ENCODE data around the gene TM9SF1. TPM values are rescaled to one million over a fixed set of nuclear protein-coding genes. Genes with fewer than 3 reads are reported as not detected.

TM9SF1 gene
- total and polyA plus RNA-seq, 9 of the 15 experiments (the other 6 are each of a cell fraction or from before 2014, with no cell fraction given): 5.3 to 20.3 (median 11.8) TPM

DNA sequence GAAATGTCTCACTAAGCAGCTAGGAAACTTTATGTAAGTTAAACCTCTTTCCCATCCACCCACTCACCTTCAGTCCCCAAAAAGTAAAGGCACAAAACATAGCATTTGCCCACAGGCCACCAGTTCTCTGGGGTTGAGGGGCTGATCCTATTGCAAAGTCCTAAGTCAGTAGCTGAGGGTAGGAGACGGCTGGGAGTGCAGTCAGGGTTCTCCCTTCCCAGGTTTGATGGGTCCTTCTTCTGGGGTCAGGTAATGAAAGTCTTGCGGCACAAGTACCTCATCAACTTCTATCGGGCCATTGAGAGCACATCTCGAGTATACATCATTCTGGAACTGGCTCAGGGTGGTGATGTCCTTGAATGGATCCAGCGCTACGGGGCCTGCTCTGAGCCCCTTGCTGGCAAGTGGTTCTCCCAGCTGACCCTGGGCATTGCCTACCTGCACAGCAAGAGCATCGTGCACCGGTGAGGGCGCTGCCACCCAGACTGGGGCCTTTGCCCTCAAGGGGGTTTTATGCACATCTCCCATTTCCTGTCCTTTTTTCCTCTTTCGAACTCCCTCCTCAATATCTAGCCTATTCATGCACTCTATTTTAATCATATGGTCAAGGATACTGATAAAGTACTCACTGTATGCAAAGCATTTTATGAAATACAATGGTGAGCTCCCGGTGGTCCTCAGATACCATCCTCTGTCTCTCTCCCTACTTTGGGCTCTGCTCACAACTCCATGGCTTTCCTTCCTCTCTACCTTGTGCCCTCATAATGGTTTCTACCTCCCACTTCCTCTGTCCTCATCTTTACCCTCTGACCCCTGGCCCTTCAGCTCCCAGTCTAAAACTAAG, 11.2 kb upstream of the TM9SF1 start:
- Histone ChIP-seq H3K4me1 (replicated peaks in 1 of 2; ENCODE audit: control insufficient read depth in 2 of 2, insufficient read depth in 2 of 2, low read length in 2 of 2) (peaks cover 8 to 13% of the 10 kb centered on the region in 2 experiments; a peak in 4 of 5 replicates), H4K20me1 (replicated peaks; ENCODE audit: control insufficient read depth, insufficient read depth, low read length) (no peaks in the 10 kb centered on the region; the same call in 1 of the 2 replicates), H3K9ac (ENCODE audit: insufficient read depth in 1 of 2, low read depth in 2 of 2, low read length in 2 of 2) (no peak overlapping the region), H3K27me3 (ENCODE audit: control insufficient read depth in 2 of 2, insufficient read depth in 2 of 2, low read length in 2 of 2) (no peaks in the 10 kb centered on the region), H3K79me2 (ENCODE audit: control insufficient read depth, insufficient read depth, low read length) (0 out of 3 replicates have a peak, but pooled peaks cover 3% of the 10 kb centered on the region), H3K9me1 (ENCODE audit: control insufficient read depth, insufficient read depth, low read length) (no peaks in the 10 kb centered on the region), H3K4me2 (ENCODE audit: insufficient read depth, low read length) (no peak overlapping the region), H3K4me3 (no peak overlapping the region), H3K9me3 (replicated peaks; ENCODE audit: control insufficient read depth, insufficient read depth, low read depth, low read length) (no peaks in the 10 kb centered on the region), H3K36me3 (ENCODE audit: control insufficient read depth, insufficient read depth, low read length) (peaks cover 62% of the 10 kb centered on the region; the same call in 2 of the 3 replicates), H3K27ac (ENCODE audit: extremely low read depth, low read depth, low read length) (no peak overlapping the region), H2AFZ (ENCODE audit: low read depth, low read length) (no peak overlapping the region)
- ATAC-seq (no peak), DNase-seq (ENCODE audit: extremely low read depth in 1 of 4, low spot score in 3 of 4) (no peak), FAIRE-seq (no peak)
- ChIA-PET CTCF (ENCODE audit: low intra/inter-chr PET ratio) (no interaction called here), POLR2A (interaction anchor here (0.8 to 4.0 kb wide), 4 partner anchors 11 to 101 kb away, joined by 3 to 19 read pairs (median 4); partner anchors contain the start of genes CIDEB and TM9SF1)
- intact Hi-C loops (cut with micrococcal nuclease): no loop called here
- BruUV-seq (replicated peaks): no TSS peak
- WGBS (ENCODE audit: insufficient coverage, low coverage, missing lambda C conversion rate): 98% methylated on average over 10 of the region's 11 CpGs
- in situ Hi-C loops (cut with MboI): no loop called here
- TF ChIP-seq ATF2 (CRISPR knock-in tag; IDR thresholded peaks at IDR 0.05) (no peak), EHMT2 (IDR thresholded peaks at IDR 0.05) (no peak), PHF8 (IDR thresholded peaks at IDR 0.05; ENCODE audit: borderline replicate concordance, low read length) (no peak), YBX1 (IDR thresholded peaks at IDR 0.05) (no peak), SIRT6 (IDR thresholded peaks at IDR 0.05; ENCODE audit: low read depth, low read length) (no peak), GMEB1 (CRISPR knock-in tag; IDR thresholded peaks at IDR 0.05) (no peak), MIER1 (IDR thresholded peaks at IDR 0.05; ENCODE audit: low read depth) (no peak), POLR2AphosphoS2 (IDR thresholded peaks at IDR 0.05; ENCODE audit: low read length) (no peak), GTF3C2 (IDR thresholded peaks at IDR 0.05; ENCODE audit: borderline replicate concordance, extremely low read depth, insufficient read length) (no peak), RBM25 (IDR thresholded peaks at IDR 0.05; ENCODE audit: low read depth, low read length, severe bottlenecking) (no peak), HDAC8 (tag; IDR thresholded peaks at IDR 0.05) (no peak)
